Panc1 (cell line): ENCODE data around the gene PZP.

ENCODE experiments used
- CTCF ChIP-seq: fragments of 450-650 bp; IDR thresholded peaks from 2 replicates; pipeline ENCODE4 v1.5.1; 2017; ENCODE audit warnings: mild to moderate bottlenecking
- POLR2AphosphoS5 ChIP-seq: IDR thresholded peaks from 2 replicates; pipeline ENCODE4 v1.6.1; 2012; ENCODE audit warnings: mild to moderate bottlenecking, low read depth, low read length, moderate library complexity
- REST ChIP-seq, 2 experiments: IDR thresholded peaks; 2 replicates each; pipeline ENCODE4 v1.6.1; 2011 to 2012; ENCODE audit warnings: low read depth in 2 of 2, control low read depth in 1 of 2, low read length in 1 of 2, mild to moderate bottlenecking in 1 of 2, moderate library complexity in 1 of 2; ENCODE audit not compliant: insufficient read depth in 1 of 2
- TCF7L2 ChIP-seq: IDR thresholded peaks from 2 replicates; pipeline ENCODE4 v1.6.1; 2011; ENCODE audit warnings: mild to moderate bottlenecking, low read depth, low read length, inconsistent platforms

- TF ChIP-seq POLR2AphosphoS5: no peak
- TF ChIP-seq CTCF: no peak
- TF ChIP-seq TCF7L2: no peak
- TF ChIP-seq REST (IDR thresholded peaks at IDR 0.05; ENCODE audit: insufficient read depth in 1 of 2, low read depth in 2 of 2, low read length in 1 of 2): no peak
Measured at GRCh38 chr12:9243999-9244649, 35.9 kb upstream of the PZP start.
